Loucy (cell line): ENCODE results near the gene KRTAP3-1.

Source experiments
- EZH2phosphoT487 ChIP-seq: fragments of 200-600 bp; IDR thresholded peaks from 2 replicates; pipeline ENCODE4 v1.6.1; 2018; ENCODE audit warnings: antibody characterized with exemption, mild to moderate bottlenecking, moderate library complexity, borderline replicate concordance
- TF ChIP-seq, protein P1 (sequence below): fragments of 200-600 bp; sonication (generic); conservative IDR thresholded peaks from 2 replicates; pipeline ENCODE4 v1.5.1; 2014; ENCODE audit warnings: mild to moderate bottlenecking, antibody characterized with exemption, low read length

DNA sequence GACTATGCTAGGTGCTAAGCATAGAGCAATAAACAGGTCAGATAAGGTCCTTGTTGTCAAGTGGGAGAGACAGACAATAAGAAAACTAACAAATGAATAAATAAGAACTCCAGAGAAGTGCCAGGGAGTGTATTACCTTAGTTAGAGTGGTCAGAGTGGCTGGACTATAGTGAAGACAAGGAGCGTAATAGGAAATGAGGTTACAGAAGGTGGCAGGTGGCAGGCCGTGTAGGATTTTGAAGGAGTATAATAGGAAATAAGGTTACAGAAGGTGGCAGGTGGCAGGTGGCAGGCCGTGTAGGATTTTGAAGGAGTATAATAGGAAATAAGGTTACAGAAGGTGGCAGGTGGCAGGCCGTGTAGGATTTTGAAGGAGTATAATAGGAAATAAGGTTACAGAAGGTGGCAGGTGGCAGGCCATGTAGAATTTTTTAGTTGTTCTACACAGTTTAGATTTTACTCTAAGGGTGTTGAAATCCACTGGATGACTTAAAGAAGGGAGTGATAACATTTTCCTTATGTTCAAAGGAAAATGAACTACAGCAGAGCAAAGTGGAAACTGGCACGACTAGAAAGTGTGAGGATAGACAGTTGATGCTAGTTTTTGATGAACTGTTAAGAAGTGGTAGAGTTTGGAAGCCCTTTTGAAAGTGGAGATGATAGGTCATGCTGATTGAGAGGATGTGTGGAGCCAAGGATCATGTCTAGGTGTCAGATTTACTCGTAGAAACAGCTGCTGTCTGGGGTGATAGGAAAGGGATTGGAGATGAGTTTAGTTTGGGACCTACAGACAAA lies 3.6 kb upstream of the KRTAP3-1 start:
- TF ChIP-seq, protein P1, sequence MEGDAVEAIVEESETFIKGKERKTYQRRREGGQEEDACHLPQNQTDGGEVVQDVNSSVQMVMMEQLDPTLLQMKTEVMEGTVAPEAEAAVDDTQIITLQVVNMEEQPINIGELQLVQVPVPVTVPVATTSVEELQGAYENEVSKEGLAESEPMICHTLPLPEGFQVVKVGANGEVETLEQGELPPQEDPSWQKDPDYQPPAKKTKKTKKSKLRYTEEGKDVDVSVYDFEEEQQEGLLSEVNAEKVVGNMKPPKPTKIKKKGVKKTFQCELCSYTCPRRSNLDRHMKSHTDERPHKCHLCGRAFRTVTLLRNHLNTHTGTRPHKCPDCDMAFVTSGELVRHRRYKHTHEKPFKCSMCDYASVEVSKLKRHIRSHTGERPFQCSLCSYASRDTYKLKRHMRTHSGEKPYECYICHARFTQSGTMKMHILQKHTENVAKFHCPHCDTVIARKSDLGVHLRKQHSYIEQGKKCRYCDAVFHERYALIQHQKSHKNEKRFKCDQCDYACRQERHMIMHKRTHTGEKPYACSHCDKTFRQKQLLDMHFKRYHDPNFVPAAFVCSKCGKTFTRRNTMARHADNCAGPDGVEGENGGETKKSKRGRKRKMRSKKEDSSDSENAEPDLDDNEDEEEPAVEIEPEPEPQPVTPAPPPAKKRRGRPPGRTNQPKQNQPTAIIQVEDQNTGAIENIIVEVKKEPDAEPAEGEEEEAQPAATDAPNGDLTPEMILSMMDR = no peak
- no peak for TF ChIP-seq EZH2phosphoT487
